Fibroblast of lung (primary cell): ENCODE measurements around the gene C2orf81. TPM values are rescaled to one million over a fixed set of nuclear protein-coding genes. Genes with fewer than 3 reads are reported as not detected.

Experiments used
- DNase-seq, 2 donors: peaks; one replicate each; pipeline versions ENCODE4 v3.0.0 to v3.0.0-alpha.2; 2010; ENCODE audit warnings: low read depth in 2 of 2
- H2AFZ ChIP-seq: 2 replicates; pipeline ENCODE4 v1.5.1; 2012; ENCODE audit warnings: low read length, control low read depth, inconsistent platforms
- H3K27ac ChIP-seq: 2 replicates; pipeline ENCODE4 v1.5.1; 2011; ENCODE audit warnings: low read length, control low read depth; ENCODE audit not compliant: insufficient read depth
- H3K27me3 ChIP-seq: 2 replicates; pipeline ENCODE4 v1.5.1; 2011; ENCODE audit warnings: mild to moderate bottlenecking, low read length; ENCODE audit not compliant: control insufficient read depth, insufficient read depth
- H3K36me3 ChIP-seq: 2 replicates; pipeline ENCODE4 v1.5.1; 2011; ENCODE audit warnings: low read length; ENCODE audit not compliant: control insufficient read depth, insufficient read depth
- H3K4me1 ChIP-seq: 2 replicates; pipeline ENCODE4 v1.5.1; 2011; ENCODE audit warnings: low read length; ENCODE audit not compliant: control insufficient read depth, insufficient read depth; ENCODE audit errors: extremely low read depth
- H3K4me2 ChIP-seq: 2 replicates; pipeline ENCODE4 v1.5.1; 2011; ENCODE audit warnings: low read length, control low read depth; ENCODE audit not compliant: insufficient read depth; ENCODE audit errors: extremely low read depth
- H3K4me3 ChIP-seq, 4 experiments: fragments of 200-600 bp in 1 of 4; sonication (generic) in 1 of 4; replicated peaks in 1 of 4; 2 replicates each; pipeline ENCODE4 v1.5.1; 2011 to 2016; ENCODE audit warnings: low read length in 4 of 4, low read depth in 3 of 4, mild to moderate bottlenecking in 3 of 4, control low read depth in 2 of 4, inconsistent platforms in 1 of 4, mixed read lengths in 1 of 4; ENCODE audit not compliant: insufficient read depth in 1 of 4; ENCODE audit errors: control extremely low read depth in 1 of 4
- H3K79me2 ChIP-seq: 2 replicates; pipeline ENCODE4 v1.5.1; 2012; ENCODE audit warnings: mild to moderate bottlenecking, low read length, inconsistent platforms; ENCODE audit not compliant: control insufficient read depth, insufficient read depth
- H3K9ac ChIP-seq: 2 replicates; pipeline ENCODE4 v1.5.1; 2011; ENCODE audit warnings: mild to moderate bottlenecking, low read length, control low read depth; ENCODE audit not compliant: insufficient read depth
- H3K9me3 ChIP-seq: 2 replicates; pipeline ENCODE4 v1.5.1; 2012; ENCODE audit warnings: low read depth, low read length; ENCODE audit not compliant: control insufficient read depth, insufficient read depth
- H4K20me1 ChIP-seq: 2 replicates; pipeline ENCODE4 v1.5.1; 2011; ENCODE audit warnings: low read length; ENCODE audit not compliant: control insufficient read depth, insufficient read depth; ENCODE audit errors: extremely low read depth
- CTCF ChIP-seq, 2 donors: IDR thresholded peaks in 1 of 2; conservative IDR thresholded peaks in 1 of 2; 1 replicate in 1 of 2; 2 replicates in 1 of 2; pipeline ENCODE4 v1.5.1; 2011 to 2012; ENCODE audit warnings: low read length in 2 of 2, control low read depth in 1 of 2, inconsistent platforms in 1 of 2, low read depth in 1 of 2, mild to moderate bottlenecking in 1 of 2
- EZH2 ChIP-seq: IDR thresholded peaks from 2 replicates; pipeline ENCODE4 v1.5.1; 2012; ENCODE audit warnings: low read length, control low read depth, mild to moderate bottlenecking; ENCODE audit errors: missing control alignments
- polyA plus RNA-seq, 2 donors: library from polyadenylated mRNA; depleted of rRNA in 1 of 2; stranded (reverse) in 1 of 2; unstranded in 1 of 2; fragments of >200 nt; gene quantifications; 2 replicates each; pipeline ENCODE4 v1.2.1, GENCODE V29; 2011 to 2012; ENCODE audit warnings: missing spikeins in 1 of 2
- total RNA-seq: library from RNA; depleted of rRNA; stranded (reverse); fragments of >200 nt; gene quantifications from 2 replicates; pipeline ENCODE4 v1.2.1, GENCODE V29; 2014

The C2orf81 gene
- total and polyA plus RNA-seq, 2 donors (not counting 1 experiment from before 2014, with no cell fraction given), result 0.25 to 1.5 TPM

GRCh38 chr2:74425523-74425922 is 4.1 kb upstream of the C2orf81 start:
- Histone ChIP-seq H3K9me3 (no peaks in the 10 kb centered on the region), H3K4me2 (no peak overlapping the region), H3K4me1 (peaks cover 5% of the 10 kb centered on the region), H3K4me3 (no peak overlapping the region), H3K27me3 (no peaks in the 10 kb centered on the region), H3K9ac (no peak overlapping the region), H3K27ac (no peak overlapping the region), H3K79me2 (no peaks in the 10 kb centered on the region), H4K20me1 (no peaks in the 10 kb centered on the region), H2AFZ (no peak overlapping the region), H3K36me3 (peaks cover 12% of the 10 kb centered on the region)
- TF ChIP-seq CTCF (conservative IDR thresholded peaks at IDR 0.05 in 1 of 2, IDR thresholded peaks at IDR 0.05 in 1 of 2; ENCODE audit: low read depth in 1 of 2, low read length in 2 of 2) (no peak), EZH2 (no peak)
- no peak for DNase-seq

- Histone ChIP-seq H3K4me3 (no peak overlapping the region), H3K9me3 (no peaks in the 10 kb centered on the region), H2AFZ (no peak overlapping the region), H3K79me2 (no peaks in the 10 kb centered on the region), H3K4me2 (no peak overlapping the region), H3K36me3 (peaks cover 12% of the 10 kb centered on the region), H3K27ac (no peak overlapping the region), H3K9ac (no peak overlapping the region), H3K4me1 (peaks cover 5% of the 10 kb centered on the region), H3K27me3 (no peaks in the 10 kb centered on the region), H4K20me1 (no peaks in the 10 kb centered on the region)
- no peak for TF ChIP-seq CTCF (conservative IDR thresholded peaks at IDR 0.05 in 1 of 2, IDR thresholded peaks at IDR 0.05 in 1 of 2; ENCODE audit: low read depth in 1 of 2, low read length in 2 of 2)
- TF ChIP-seq EZH2, result no peak
- DNase-seq, result no peak
These were observed 3.6 kb upstream of the C2orf81 start for GRCh38 chr2:74424995-74425406.

- no peak overlapping the region for H3K9ac ChIP-seq
- H3K4me2 ChIP-seq, result no peak overlapping the region
- TF ChIP-seq EZH2, result no peak
- TF ChIP-seq CTCF (conservative IDR thresholded peaks at IDR 0.05 in 1 of 2, IDR thresholded peaks at IDR 0.05 in 1 of 2; ENCODE audit: low read depth in 1 of 2, low read length in 2 of 2), result no peak
- H3K9me3 ChIP-seq, result no peaks in the 10 kb centered on the region
- H3K36me3 ChIP-seq, result peaks cover 10% of the 10 kb centered on the region
- no peak overlapping the region for H3K4me3 ChIP-seq
- H3K79me2 ChIP-seq, result no peaks in the 10 kb centered on the region
- no peaks in the 10 kb centered on the region for H3K27me3 ChIP-seq
- H4K20me1 ChIP-seq, result no peaks in the 10 kb centered on the region
- H3K4me1 ChIP-seq, result peaks cover 2% of the 10 kb centered on the region
- H3K27ac ChIP-seq, result no peak overlapping the region
- no peak for DNase-seq
- no peak overlapping the region for H2AFZ ChIP-seq
These were observed 2.9 kb upstream of the C2orf81 start for GRCh38 chr2:74424139-74424992.
